PC-9 (cell line): ENCODE results near the gene VSTM2L. TPM values are rescaled to one million over a fixed set of nuclear protein-coding genes. Genes with fewer than 3 reads are reported as not detected.

ENCODE experiments used
- BruUV-seq: library from RNA; stranded (reverse); fragments of 400-500 nt; replicated peaks from 2 replicates; lab custom pipeline; 2021; lab: Mats Ljungman, UMichigan
- CTCF ChIA-PET: fragments of 300-600 bp; sonication (Branson Sonifier 250); formaldehyde crosslinking; loops from one replicate; lab custom pipeline; 2022; ENCODE audit warnings: antibody characterized with exemption; lab: Charles Lee
- POLR2A ChIA-PET: fragments of 300-600 bp; sonication (Branson Sonifier 250); formaldehyde crosslinking; loops from one replicate; lab custom pipeline; 2022; ENCODE audit warnings: antibody characterized with exemption; ENCODE audit not compliant: unreplicated experiment; lab: Charles Lee
- DNase-seq, 2 experiments: peaks; one replicate each; pipeline versions ENCODE4 v3.0.0 to v3.0.0-alpha.2; 2015 to 2022; ENCODE audit warnings: mixed read lengths in 1 of 2
- H2AFZ ChIP-seq: fragments of 200-600 bp; sonication (generic); 2 replicates; pipeline ENCODE4 v1.8.1; 2017; ENCODE audit warnings: antibody characterized with exemption
- H3F3A ChIP-seq: fragments of 200-600 bp; sonication (generic); 2 replicates; pipeline ENCODE4 v1.8.1; 2017; ENCODE audit warnings: antibody characterized with exemption, mild to moderate bottlenecking, low read depth; ENCODE audit not compliant: insufficient read depth
- H3K27ac ChIP-seq: fragments of 200-600 bp; sonication (generic); 2 replicates; pipeline ENCODE4 v1.6.1; 2016; ENCODE audit warnings: mixed run types
- H3K27me3 ChIP-seq: fragments of 200-600 bp; sonication (generic); 2 replicates; pipeline ENCODE4 v1.6.1; 2016; ENCODE audit warnings: low read depth, mixed run types; ENCODE audit not compliant: insufficient read depth
- H3K36me3 ChIP-seq: fragments of 200-600 bp; sonication (generic); 2 replicates; pipeline ENCODE4 v1.6.1; 2016; ENCODE audit warnings: low read depth, mixed run types
- H3K4me1 ChIP-seq: fragments of 200-600 bp; sonication (generic); replicated peaks from 2 replicates; pipeline ENCODE4 v1.6.1; 2016; ENCODE audit warnings: mixed run types; ENCODE audit not compliant: insufficient read depth
- H3K4me2 ChIP-seq: fragments of 200-600 bp; sonication (generic); 2 replicates; pipeline ENCODE4 v1.6.1; 2017; ENCODE audit warnings: mixed run types
- H3K4me3 ChIP-seq: fragments of 200-600 bp; sonication (generic); 2 replicates; pipeline ENCODE4 v1.6.1; 2016; ENCODE audit warnings: mixed run types
- H3K79me2 ChIP-seq: fragments of 200-600 bp; sonication (generic); 2 replicates; pipeline ENCODE4 v1.6.1; 2017; ENCODE audit warnings: low read depth, mixed run types
- H3K9me2 ChIP-seq: fragments of 200-600 bp; sonication (generic); 2 replicates; pipeline ENCODE4 v1.8.1; 2017; ENCODE audit warnings: mild to moderate bottlenecking; ENCODE audit not compliant: insufficient read depth
- H3K9me3 ChIP-seq: fragments of 200-600 bp; sonication (generic); 2 replicates; pipeline ENCODE4 v1.8.1; 2016; ENCODE audit warnings: low read depth; ENCODE audit not compliant: insufficient read depth
- H4K20me1 ChIP-seq: fragments of 200-600 bp; sonication (generic); 2 replicates; pipeline ENCODE4 v1.8.1; 2017; ENCODE audit not compliant: insufficient read depth
- EZH2 ChIP-seq: fragments of 200-600 bp; sonication (generic); IDR thresholded peaks from 2 replicates; pipeline ENCODE4 v1.8.0; 2017; ENCODE audit warnings: antibody characterized with exemption, low read depth
- intact Hi-C: fragments of 100-400 bp; cut with micrococcal nuclease; formaldehyde crosslinking; loops from one replicate; pipeline ENCODE4 v1.10.0; 2022; ENCODE audit not compliant: unreplicated experiment
- total RNA-seq: library from RNA; stranded (reverse); gene quantifications from 2 replicates; pipeline ENCODE4 v1.2.3, GENCODE V29; 2021
- TF ChIP-seq, protein P1 (sequence below): fragments of 200-600 bp; sonication (generic); conservative IDR thresholded peaks from 2 replicates; pipeline ENCODE4 v1.6.1; 2017; ENCODE audit warnings: mixed run types, antibody characterized with exemption, mild to moderate bottlenecking, moderate library complexity

Gene VSTM2L
- total RNA-seq, 1 experiment from 2014 or later, result 1.4 TPM

DNA sequence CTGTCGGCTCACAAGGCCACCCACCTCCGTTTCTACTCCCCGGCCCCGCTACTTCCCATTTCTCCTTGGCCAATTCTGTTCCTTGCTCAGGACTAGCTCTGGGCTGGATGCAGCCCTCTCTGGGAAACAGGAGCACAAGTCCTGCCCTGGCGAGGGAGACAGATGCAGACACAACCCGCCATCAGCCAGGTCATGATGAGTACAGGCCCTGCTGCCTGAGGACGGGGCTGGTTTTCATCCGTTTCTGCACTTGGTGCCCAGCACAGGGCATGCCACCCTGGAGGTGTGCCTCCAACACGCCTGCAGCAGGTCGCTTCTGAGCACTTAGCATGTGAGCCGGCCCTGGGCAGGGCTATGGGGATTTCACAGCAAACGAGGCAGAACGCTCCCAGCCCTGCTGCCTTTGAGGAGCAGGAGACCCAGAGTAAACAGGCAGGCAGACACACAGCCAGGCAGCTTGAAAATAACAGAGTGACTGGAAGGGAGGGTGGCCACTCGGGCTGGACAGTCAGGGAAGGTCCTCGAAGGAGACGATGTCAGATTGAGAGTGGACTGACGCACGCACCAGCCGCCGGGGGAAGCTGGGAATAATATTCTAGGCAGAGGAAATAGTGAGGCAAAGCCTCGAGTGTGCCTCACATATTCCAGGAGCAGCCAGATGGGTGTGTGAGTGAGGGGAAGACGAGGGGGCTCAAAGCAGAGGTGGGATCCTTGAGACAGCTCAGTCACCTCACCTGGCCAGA lies 21.2 kb upstream of the VSTM2L start:
- Histone ChIP-seq H3K36me3 (no peaks in the 10 kb centered on the region), H3K27me3 (no peaks in the 10 kb centered on the region), H3K9me2 (no peaks in the 10 kb centered on the region), H3K9me3 (no peaks in the 10 kb centered on the region), H3K4me3 (no peak overlapping the region), H3K79me2 (no peaks in the 10 kb centered on the region), H3K27ac (no peak overlapping the region), H4K20me1 (no peaks in the 10 kb centered on the region), H2AFZ (no peak overlapping the region), H3K4me1 (no peaks in the 10 kb centered on the region), H3K4me2 (no peak overlapping the region), H3F3A (no peaks in the 10 kb centered on the region)
- no TSS peak for BruUV-seq
- TF ChIP-seq, protein P1, sequence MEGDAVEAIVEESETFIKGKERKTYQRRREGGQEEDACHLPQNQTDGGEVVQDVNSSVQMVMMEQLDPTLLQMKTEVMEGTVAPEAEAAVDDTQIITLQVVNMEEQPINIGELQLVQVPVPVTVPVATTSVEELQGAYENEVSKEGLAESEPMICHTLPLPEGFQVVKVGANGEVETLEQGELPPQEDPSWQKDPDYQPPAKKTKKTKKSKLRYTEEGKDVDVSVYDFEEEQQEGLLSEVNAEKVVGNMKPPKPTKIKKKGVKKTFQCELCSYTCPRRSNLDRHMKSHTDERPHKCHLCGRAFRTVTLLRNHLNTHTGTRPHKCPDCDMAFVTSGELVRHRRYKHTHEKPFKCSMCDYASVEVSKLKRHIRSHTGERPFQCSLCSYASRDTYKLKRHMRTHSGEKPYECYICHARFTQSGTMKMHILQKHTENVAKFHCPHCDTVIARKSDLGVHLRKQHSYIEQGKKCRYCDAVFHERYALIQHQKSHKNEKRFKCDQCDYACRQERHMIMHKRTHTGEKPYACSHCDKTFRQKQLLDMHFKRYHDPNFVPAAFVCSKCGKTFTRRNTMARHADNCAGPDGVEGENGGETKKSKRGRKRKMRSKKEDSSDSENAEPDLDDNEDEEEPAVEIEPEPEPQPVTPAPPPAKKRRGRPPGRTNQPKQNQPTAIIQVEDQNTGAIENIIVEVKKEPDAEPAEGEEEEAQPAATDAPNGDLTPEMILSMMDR, result no peak
- no peak for TF ChIP-seq EZH2
- POLR2A ChIA-PET, result no interaction called here
- intact Hi-C loops, result no loop called here
- CTCF ChIA-PET, result no interaction called here
- no peak for DNase-seq

DNA sequence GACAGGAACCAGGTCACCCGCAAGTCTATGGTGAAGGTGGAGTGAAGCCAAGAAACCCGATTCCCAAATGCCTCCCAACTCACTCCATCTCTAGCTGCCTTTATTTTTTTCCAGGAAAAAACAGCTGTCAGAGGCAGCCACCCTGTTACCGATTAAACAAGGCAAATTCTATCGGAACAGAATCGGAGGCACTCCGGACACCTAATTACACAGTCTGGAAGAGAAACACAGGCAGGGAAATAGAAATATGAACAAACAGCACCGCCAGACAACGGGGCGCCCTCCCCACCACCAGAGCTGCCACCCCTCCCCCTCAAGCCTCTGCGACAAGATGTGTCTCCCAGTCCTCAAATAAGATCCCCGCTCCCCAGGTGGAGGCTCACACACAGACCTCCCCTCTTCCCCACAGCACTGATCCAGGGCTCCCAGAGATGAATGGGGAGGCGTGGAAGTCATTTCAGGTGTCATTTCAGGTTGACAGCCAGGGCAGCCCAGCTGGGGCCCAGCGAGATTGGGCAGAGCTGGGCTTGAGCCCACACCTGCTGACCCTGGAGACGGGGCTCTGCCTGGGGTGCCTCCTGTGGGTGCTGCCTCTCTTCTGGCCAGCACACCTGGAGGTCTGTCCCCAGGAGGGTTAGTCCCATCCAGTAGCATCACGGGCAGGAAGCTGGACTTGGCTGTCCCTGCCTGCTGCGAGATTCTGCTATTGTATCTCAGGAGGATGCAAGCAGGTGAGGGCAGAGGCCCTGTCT lies 19.8 kb upstream of the VSTM2L start:
- Histone ChIP-seq H3K79me2 (no peaks in the 10 kb centered on the region), H3F3A (no peaks in the 10 kb centered on the region), H3K27me3 (no peaks in the 10 kb centered on the region), H3K27ac (no peak overlapping the region), H3K4me3 (no peak overlapping the region), H4K20me1 (no peaks in the 10 kb centered on the region), H3K4me2 (no peak overlapping the region), H2AFZ (no peak overlapping the region), H3K4me1 (no peaks in the 10 kb centered on the region), H3K9me3 (no peaks in the 10 kb centered on the region), H3K9me2 (no peaks in the 10 kb centered on the region), H3K36me3 (no peaks in the 10 kb centered on the region)
- intact Hi-C loops, result no loop called here
- TF ChIP-seq, protein P1, result no peak
- TF ChIP-seq EZH2, result no peak
- no peak for DNase-seq
- no TSS peak for BruUV-seq
- POLR2A ChIA-PET, result interaction anchor here (0.6 kb wide), 1 partner anchor 338 kb away, joined by 3 read pairs; no protein-coding TSS in a partner anchor
- CTCF ChIA-PET, result interaction anchor here (0.6 kb wide), 1 partner anchor 856 kb away, joined by 3 read pairs; no protein-coding TSS in a partner anchor

DNA sequence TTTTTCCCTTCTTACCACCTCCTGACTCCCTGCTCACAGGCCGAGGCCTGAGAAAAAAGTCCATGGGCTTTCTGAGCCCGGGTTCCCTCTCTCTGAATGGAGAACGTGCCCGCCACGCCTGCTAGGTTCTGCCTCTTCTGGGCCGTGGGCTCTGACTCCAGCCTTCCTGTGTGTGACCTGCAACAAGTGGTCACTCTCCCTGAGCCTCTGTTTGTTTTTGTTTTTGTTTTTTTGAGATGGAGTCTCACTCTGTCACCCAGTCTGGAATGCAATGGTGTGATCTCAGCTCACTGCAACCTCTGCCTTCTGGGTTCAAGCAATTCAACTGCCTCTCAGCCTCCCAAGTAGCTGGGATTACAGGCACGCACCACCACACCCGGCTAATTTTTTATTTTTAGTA lies 17.9 kb upstream of the VSTM2L start:
- no peak for DNase-seq
- no peak overlapping the region for H3K4me3 ChIP-seq
- H3K4me1 ChIP-seq, result no peaks in the 10 kb centered on the region
- H3K9me2 ChIP-seq, result no peaks in the 10 kb centered on the region
- BruUV-seq, result no TSS peak
- H4K20me1 ChIP-seq, result no peaks in the 10 kb centered on the region
- H3K36me3 ChIP-seq, result no peaks in the 10 kb centered on the region
- H3K27ac ChIP-seq, result no peak overlapping the region
- intact Hi-C loops, result no loop called here
- CTCF ChIA-PET, result no interaction called here
- H3K27me3 ChIP-seq, result no peaks in the 10 kb centered on the region
- POLR2A ChIA-PET, result no interaction called here
- no peaks in the 10 kb centered on the region for H3K79me2 ChIP-seq
- H3K9me3 ChIP-seq, result no peaks in the 10 kb centered on the region
- H3F3A ChIP-seq, result no peaks in the 10 kb centered on the region
- TF ChIP-seq, protein P1, result no peak
- no peak for TF ChIP-seq EZH2
- H2AFZ ChIP-seq, result no peak overlapping the region
- no peak overlapping the region for H3K4me2 ChIP-seq
